NCI-H510A treated with DMSO at 0.1 percent for 48 hours (cell line): ENCODE data around the gene RAB6B.

Experiments used
- DNase-seq: peaks from one replicate; lab custom pipeline; 2025; lab: John Stamatoyannopoulos, UW

The RAB6B gene

DNA sequence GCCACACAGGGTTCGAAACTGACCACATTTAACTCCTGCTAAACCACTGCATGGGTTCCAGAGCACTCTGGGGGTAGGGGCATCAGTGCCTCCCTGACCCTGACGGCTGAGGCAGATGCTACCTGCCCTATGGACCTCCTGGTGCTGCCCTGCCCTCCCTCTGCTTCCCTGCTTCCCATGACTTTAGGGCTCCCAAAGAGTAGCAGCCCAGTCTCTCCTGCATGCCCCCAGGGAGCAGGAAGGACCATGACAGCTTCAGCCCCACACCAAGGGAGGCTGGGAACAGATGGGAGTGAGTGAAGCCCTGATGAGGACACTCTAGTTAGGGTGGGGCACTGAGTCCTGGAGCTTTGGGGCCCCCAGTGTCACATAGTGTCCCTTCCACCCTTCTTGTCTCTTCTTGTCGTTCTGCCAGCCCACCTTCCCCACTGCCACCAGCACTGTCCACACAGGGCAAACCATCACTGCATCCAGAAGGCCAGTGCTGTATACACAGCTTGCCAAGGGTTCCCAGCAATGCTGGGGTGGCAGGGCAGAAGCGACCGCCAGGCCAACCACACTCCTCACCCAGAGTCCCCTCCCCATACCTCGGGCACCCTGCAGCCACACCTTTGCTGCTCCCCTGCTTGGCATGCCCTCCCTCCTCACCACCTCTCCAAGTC, 59.1 kb downstream of the RAB6B start:
- DNase-seq, result no peak

GRCh38 chr3:133835961-133836360, 59.7 kb downstream of the RAB6B start:
- no peak for DNase-seq

- DNase-seq, result no peak
Measured at GRCh38 chr3:133835418-133835743, 60.3 kb downstream of the RAB6B start.

DNA sequence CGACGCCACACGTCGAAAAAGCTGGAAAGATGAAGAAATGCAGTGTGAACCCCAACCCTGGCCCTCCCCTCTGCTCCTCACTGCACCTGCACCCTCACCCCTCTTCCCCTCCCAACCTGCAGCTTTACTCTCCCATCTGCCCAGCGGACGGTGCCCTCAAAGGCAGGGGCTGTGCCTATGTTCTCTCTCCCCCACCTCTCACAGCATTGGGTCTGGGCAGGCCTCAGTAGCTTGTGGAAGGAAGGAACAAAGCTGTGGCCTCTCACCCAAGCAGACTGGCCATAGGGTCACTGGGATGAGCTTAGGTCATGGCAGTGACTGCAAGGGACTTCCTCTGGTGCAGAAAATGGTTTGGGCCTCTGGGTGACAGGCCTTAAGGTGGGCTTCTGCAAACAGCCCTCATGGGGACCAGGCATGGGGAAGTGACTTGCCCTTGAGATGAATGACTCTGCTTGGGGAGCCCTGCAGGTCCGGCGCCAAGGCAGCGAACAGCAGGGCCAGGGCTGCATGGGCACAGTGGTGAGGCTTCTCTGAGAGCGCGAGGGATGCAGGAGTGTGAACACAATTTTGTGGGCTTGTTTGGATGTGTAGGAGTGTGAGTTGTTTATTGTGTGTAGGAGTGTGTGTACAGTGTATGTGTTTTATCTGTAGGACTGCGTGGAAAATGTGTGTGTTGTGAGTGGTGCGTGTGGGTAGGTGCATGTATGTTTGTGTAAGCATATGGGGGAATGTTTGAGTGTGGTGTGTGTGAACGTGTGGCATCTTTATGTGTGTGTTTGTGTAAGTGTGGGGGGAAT, 60.9 kb downstream of the RAB6B start:
- no peak for DNase-seq

DNA sequence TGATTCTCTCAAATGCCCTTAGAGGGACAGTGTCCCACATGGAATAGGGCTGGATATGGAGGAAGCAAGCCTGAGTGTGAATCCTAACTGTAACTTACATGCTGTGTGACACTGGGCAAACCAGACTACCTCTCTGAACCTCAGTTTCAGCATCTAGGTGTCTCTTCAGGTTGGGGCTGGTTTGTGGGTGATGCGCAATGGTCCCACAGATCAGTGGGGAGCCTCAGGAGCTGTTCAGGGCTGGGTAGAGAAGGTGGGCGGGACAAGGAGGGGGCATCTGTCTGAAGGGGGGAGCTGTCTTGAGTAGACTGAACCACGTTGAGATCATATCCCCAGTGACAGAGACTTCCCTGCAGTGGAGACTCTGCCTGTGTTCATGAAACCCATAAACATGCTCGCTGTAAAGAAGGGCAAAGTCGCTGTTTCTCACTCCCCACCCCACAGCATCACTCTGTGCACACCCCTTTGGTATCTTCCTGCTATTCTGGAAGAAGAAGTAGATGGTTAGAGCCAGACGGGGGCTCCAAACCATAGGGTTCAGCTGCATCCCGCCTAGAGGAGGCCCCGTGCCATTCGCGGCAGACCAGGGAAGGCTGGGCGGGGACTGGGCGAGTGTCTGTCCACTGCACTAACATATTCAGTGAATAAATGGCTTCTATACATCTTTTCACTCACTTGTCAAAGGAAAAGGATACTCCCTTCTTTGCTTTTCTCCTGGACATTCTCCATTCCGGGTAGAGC, 61.6 kb downstream of the RAB6B start:
- no peak for DNase-seq

- no peak for DNase-seq
Measured at GRCh38 chr3:133833267-133833666, 62.4 kb downstream of the RAB6B start.

DNA sequence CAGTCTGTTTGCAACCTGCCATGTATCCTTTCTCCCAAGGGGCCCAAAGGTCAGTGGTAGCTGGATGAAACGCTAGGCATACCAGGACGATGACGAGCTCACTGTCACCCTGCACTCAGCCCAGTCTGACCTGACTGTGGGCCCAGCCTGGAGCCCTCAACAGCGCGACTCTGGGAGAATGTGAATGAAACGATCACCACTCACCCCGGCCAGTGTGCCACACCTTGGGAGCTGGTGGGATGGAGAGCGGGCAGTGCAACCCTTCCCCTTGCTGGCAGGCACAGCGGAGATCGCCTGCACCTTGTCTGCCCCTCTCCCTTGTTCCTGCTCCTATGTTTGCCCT, 62.9 kb downstream of the RAB6B start:
- no peak for DNase-seq

GRCh38 chr3:133831966-133832801, 63.5 kb downstream of the RAB6B start:
- no peak for DNase-seq

DNA sequence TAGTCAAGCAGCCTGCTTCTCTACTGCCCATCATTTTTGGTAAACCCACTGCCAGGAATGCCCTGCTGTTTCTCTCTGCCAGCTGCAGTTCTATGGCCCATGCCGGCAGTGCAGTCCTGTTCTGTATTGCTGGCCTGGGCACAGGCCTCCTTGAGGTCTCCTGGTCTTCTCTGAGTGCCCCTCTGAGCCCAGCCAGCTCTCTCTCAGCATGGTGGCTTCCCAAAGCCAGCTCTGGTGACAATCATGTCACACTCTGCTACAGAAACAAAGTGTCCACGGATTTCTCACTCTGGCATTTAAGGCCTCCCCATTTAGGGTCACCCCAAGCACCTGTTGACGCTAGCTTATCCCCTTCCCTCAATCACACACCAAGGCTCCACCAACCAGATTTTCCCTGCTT, 65.6 kb downstream of the RAB6B start:
- DNase-seq, result no peak

- DNase-seq, result no peak
Measured at GRCh38 chr3:133829310-133829707, 66.4 kb downstream of the RAB6B start.

DNA sequence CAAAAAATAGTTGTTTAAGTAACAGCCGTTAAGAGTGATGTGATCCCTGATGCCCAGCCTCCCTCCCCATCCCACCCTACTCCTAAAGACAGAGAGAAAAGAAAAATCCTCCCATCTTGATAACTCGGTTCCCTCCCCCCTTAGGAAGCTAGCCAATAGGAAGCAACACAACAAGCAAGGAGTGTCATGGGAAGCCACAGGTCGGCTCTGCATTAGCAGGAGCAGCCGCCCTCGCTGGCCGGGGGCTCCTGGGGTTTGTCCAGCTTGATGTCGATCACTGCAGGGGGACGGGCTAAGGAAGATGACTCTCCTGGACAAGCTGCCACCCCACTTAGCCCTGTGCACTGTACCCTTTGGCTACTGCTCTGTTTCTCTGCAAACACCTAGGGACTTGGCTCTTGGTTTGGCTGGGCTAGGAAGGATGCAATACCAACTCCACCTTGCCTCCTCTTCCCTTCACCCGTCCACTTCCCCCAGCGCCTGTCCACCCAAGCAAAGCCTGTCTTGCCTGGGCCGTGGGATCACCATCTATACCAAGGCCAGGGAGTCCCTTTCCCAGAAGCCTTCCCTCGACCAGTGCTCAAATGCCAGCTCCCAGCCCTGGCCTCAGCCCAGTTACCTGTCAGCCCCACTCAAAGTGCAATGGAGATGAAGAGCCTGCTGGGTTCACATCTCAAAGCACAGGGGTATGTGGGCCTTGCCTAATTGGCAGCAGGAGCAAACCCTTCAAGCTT, 66.9 kb downstream of the RAB6B start:
- no peak for DNase-seq

DNA sequence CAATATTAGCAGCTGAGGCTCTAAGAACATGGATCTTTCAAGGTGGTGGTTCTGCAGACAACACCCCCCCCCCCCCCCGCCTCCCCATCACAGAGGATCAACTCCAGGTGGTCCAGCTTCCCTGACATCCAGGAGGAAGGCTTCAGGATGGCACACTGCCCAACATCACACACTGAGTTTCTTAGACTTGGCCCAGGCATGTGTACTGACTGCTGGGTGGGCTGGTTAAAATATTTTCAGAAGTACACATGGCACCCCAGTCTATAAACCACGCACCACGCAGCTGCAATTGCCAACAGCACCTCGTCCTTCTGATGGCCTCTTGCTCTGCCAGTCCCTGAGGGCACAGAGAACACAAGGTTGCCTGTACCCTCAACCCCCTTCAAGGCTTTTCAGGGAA, 68.0 kb downstream of the RAB6B start:
- DNase-seq, result no peak

GRCh38 chr3:133827136-133827535, 68.5 kb downstream of the RAB6B start:
- DNase-seq, result no peak

DNA sequence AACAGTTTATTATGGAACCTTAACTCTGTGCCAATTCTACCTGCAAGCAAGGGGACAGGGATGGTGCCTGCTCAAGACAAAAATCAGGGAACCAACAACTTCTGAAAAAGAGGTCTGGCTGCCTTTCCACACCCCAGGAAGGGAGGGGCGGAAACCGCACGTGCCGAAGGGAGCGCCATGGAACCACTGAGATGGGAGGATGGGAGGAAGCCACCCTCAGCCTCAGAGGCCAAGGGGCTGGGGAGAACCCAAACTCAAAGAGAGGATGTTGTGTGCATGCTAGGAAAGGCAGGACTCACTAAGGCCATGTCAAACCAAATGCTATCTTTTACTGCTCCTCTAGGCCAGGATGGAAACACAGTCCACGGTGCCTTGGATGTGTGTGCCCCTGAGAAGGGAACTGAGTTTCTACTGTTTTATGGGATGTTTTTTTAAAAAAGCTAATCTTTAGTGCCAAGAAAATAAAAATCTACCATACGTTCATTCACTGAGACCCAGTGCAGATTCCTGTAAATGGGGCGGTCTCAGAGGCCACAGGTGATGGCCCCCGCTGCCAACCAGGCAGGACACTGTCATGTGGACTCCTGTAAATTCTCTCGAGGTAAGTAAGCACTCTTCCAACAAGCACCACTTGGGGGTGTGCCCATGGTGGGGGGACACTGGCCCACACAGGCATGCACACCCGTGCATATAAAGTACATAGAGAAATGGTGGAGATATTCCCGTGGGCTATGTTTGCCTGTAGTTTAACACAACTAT, 69.5 kb downstream of the RAB6B start:
- no peak for DNase-seq

DNA sequence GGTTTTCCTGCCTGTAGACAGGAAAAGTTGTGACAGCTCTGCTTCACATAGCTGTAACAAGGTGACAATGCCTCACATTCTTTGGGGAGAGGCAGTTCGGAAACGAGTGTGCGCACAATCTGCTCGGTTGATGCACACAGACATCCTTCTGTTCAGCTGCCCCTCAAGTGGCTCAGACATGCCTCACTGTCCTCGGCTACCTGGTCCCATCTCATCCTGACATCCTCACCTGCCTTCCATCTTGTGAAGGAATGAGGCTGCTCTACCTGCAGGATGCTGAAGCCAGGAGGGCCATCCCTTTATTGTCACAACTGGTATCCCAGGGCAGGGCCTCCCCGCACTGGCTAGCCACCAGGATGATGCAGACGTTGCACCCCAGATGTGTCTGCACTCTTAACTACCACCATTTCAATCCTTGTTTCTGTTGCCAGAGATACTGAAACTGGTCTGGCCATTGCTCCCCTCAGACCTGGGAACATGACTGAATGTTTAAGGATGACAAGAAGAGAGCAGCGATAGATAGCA, 70.7 kb downstream of the RAB6B start:
- no peak for DNase-seq

- DNase-seq, result no peak
Measured at GRCh38 chr3:133821767-133822638, 73.7 kb downstream of the RAB6B start.

DNA sequence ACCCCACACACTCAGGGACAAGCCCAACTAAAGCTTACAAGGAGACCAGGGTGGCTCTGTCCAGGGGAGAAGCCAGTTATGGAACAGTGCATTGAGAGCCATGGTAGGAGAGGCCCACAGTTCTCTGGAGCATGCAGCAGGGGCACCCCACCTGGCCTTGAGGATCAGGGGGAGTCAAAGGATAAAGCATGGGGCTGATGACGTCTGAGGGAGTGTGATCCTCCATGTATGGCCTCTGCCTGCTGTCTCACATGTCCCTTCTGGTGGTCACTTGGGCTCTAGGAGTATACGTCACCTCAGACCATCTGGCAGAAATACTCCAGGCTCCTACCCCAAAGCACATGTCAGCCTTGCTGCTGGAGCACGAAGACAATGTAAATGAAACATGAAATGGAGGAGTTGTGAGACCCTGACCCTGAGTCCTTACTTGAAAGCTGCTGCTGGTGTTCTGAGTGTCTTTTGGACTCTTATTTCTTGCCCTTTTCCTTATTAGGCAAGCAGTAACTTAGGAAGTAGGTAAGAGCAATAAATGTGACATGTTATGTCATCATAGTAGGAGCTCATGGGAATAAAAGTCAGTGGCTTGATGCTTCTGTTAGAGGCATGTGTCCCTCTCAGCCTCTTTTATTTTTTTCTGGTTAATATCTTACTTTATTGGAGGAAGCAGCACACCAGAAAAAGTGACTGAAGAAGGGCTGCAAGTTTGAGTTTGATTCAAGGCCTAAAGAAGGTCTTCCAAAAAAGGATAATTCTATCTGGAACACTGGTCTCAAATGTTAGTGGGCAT, 74.6 kb downstream of the RAB6B start:
- DNase-seq, result no peak

DNA sequence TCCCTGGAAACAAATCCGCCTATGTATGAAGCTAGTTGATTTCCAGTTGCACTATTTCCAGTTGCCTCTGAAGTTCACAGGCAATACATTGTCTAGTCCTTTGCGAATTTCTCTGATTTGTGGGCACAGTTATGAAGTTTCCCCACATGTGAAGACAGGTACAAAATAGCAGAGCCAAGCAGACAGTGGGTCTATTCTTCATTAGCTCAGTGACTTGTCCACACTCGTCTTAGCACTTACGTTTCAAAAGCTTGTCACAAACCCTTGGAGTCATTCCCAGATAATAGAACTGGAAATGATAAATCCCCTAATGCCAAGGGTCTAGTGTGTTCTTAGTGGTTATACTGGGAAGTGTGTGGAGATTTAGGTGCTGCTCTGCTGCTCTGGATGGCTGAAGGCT, 75.6 kb downstream of the RAB6B start:
- no peak for DNase-seq

GRCh38 chr3:133815386-133815785, 80.3 kb downstream of the RAB6B start:
- DNase-seq, result no peak
